Uterus (tissue), 4 donors: ENCODE measurements around the gene COL23A1. TPM values are rescaled to one million over a fixed set of nuclear protein-coding genes. Genes with fewer than 3 reads are reported as not detected.
"Not testable (repeated sequence)": the region's sequence is repeated elsewhere in the genome, so short reads cannot be mapped to it uniquely, and the experiment has no call there.

Source experiments
- DNase-seq, 2 donors: peaks; one replicate each; pipeline ENCODE4 v3.0.0-alpha.2; 2019 to 2020
- H3K27ac ChIP-seq, 2 donors: fragments of 200-600 bp; sonication (generic); 1 replicate in 1 of 2; 2 replicates in 1 of 2; pipeline ENCODE4 v1.5.1; 2016 to 2018
- H3K27me3 ChIP-seq, 2 donors: fragments of 200-600 bp; sonication (generic); one replicate each; pipeline ENCODE4 v1.5.1; 2018 to 2019; ENCODE audit warnings: control low read depth in 1 of 2
- H3K36me3 ChIP-seq, 2 donors: fragments of 200-600 bp; sonication (generic); one replicate each; pipeline ENCODE4 v1.5.1; 2019; ENCODE audit warnings: control low read depth in 1 of 2
- H3K4me1 ChIP-seq, 2 donors: fragments of 200-600 bp; sonication (generic); one replicate each; pipeline ENCODE4 v1.5.1; 2018 to 2019; ENCODE audit warnings: control low read depth in 1 of 2
- H3K4me3 ChIP-seq, 2 donors: fragments of 200-600 bp; sonication (generic); 1 replicate in 1 of 2; 2 replicates in 1 of 2; pipeline ENCODE4 v1.5.1; 2018 to 2019; ENCODE audit warnings: mild to moderate bottlenecking in 1 of 2
- H3K9me3 ChIP-seq, 2 donors: fragments of 200-600 bp; sonication (generic); one replicate each; pipeline ENCODE4 v1.5.1; 2019; ENCODE audit warnings: control low read depth in 1 of 2
- CTCF ChIP-seq, 4 experiments: fragments of 200-600 bp in 2 of 4; fragments of 450-650 bp in 2 of 4; sonication (generic) in 2 of 4; IDR thresholded peaks; one replicate each; pipeline ENCODE4 v1.5.1; 2016 to 2019; ENCODE audit warnings: antibody characterized with exemption in 4 of 4, mild to moderate bottlenecking in 2 of 4, moderate library complexity in 1 of 4
- POLR2A ChIP-seq, 2 donors: fragments of 450-650 bp; IDR thresholded peaks; one replicate each; pipeline ENCODE4 v1.6.1; 2016; ENCODE audit warnings: antibody characterized with exemption in 2 of 2, mild to moderate bottlenecking in 1 of 2, moderate library complexity in 1 of 2
- intact Hi-C: fragments of 100-400 bp; cut with DNase I; formaldehyde crosslinking; loops from one replicate; pipeline ENCODE4 v1.15.1; 2023; ENCODE audit warnings: low total_unique reads
- total RNA-seq, 4 donors: library from RNA; depleted of rRNA in 3 of 4; stranded (reverse); fragments of >200 nt in 3 of 4; gene quantifications; one replicate each; pipeline versions ENCODE4 v1.1.0 to v1.2.4, GENCODE V29; 2014 to 2023
- donor health status: DM: yes; HTN: yes; CAD: no.

Gene COL23A1
- total RNA-seq, 4 donors from 2014 or later = 0.85 to 7.6 (median 2.0) TPM; not detected in 1

DNA sequence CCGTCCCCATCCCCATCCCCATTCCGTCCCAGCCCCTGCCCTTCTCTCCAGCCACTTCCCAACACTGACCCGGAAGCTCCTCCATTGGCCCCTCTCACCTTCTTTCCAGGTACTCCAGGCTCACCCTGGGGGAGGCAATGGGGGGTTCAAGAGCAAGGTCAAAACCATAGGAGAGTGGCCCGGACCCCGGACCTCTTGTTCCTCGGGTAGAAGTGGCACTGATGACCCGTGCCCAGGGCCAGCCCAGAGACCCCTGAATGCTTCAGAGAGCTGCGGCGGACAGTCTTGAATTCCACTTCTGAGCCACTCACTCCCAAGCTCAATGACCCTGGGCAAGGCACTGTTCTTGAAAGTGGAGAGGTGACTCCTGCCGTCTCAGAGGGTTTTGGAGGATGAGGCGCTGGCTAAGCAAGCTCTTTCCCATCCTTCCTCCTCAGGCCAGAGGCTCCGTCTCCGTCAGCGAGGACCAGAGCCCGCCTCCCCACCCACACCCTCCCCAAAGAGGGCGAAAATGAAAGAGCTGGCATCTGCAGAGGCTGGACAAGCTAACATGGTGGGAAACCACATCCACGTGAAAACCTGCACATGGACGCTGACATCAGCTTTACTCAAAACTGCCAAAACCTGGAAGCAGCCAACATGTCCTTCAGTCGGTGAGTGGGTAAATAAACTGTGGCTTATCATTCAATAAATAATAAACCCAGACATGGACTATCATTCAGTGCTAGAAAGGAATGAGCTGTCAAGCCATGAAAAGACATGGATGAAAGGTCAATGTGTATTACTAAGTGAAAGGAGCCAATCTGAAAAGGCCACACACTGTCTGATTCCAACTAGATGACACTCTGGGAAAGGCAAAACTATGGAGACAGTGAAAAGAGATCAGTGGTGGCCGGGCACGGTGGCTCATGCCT is 330.3 kb downstream of the COL23A1 start:
- Histone ChIP-seq H3K36me3 (no peaks in the 10 kb centered on the region), H3K9me3 (no peaks in the 10 kb centered on the region), H3K4me1 (no peaks in the 10 kb centered on the region), H3K27ac (no peak overlapping the region), H3K27me3 (no peaks in the 10 kb centered on the region), H3K4me3 (no peak overlapping the region)
- intact Hi-C loops = no loop called here
- TF ChIP-seq CTCF (IDR thresholded peaks at IDR 0.05) = no peak
- no peak for DNase-seq

GRCh38 chr5:178257650-178258049 is 332.5 kb downstream of the COL23A1 start:
- no peaks in the 10 kb centered on the region for H3K27me3 ChIP-seq

GRCh38 chr5:178256746-178257145 is 333.4 kb downstream of the COL23A1 start:
- H3K9me3 ChIP-seq = no peaks in the 10 kb centered on the region
- no peak overlapping the region for H3K27ac ChIP-seq

More at GRCh38 chr5:178257650-178258049, 332.5 kb downstream of the COL23A1 start:
- no peak for TF ChIP-seq POLR2A (IDR thresholded peaks at IDR 0.05)
- TF ChIP-seq CTCF (IDR thresholded peaks at IDR 0.05) = no peak
- no peak overlapping the region for H3K4me3 ChIP-seq
- H3K27ac ChIP-seq = no peak overlapping the region
- intact Hi-C loops = no loop called here
- no peaks in the 10 kb centered on the region for H3K36me3 ChIP-seq
- H3K9me3 ChIP-seq = no peaks in the 10 kb centered on the region
- no peak for DNase-seq
- no peaks in the 10 kb centered on the region for H3K4me1 ChIP-seq

DNA sequence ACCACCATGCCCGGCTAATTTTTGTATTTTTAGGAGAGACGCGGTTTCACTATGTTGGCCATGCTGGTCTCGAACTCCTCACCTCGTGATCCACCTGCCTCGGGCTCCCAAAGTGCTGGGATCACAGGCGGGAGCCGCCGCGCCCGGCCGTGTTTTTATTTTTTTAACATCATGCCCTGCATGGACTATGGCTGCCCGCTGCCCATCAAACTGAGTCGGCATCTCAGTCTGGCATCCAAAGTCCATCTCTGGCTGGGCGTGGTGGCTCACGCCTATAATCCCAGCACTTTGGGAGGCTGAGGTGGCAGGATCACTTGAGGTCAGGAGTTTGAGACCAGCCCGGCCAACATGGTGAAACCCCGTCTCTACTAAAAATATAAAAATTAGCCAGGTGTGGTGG is 336.6 kb downstream of the COL23A1 start:
- intact Hi-C loops, H3K4me1 ChIP-seq, H3K9me3 ChIP-seq, DNase-seq, H3K36me3 ChIP-seq, H3K4me3 ChIP-seq, H3K27ac ChIP-seq, H3K27me3 ChIP-seq: not testable (repeated sequence)

More at GRCh38 chr5:178256746-178257145, 333.4 kb downstream of the COL23A1 start:
- TF ChIP-seq CTCF (IDR thresholded peaks at IDR 0.05) = no peak
- TF ChIP-seq POLR2A (IDR thresholded peaks at IDR 0.05) = no peak
- no peaks in the 10 kb centered on the region for H3K36me3 ChIP-seq
- no peaks in the 10 kb centered on the region for H3K4me1 ChIP-seq
- DNase-seq = no peak
- no peak overlapping the region for H3K4me3 ChIP-seq
- intact Hi-C loops = no loop called here
- H3K27me3 ChIP-seq = no peaks in the 10 kb centered on the region

DNA sequence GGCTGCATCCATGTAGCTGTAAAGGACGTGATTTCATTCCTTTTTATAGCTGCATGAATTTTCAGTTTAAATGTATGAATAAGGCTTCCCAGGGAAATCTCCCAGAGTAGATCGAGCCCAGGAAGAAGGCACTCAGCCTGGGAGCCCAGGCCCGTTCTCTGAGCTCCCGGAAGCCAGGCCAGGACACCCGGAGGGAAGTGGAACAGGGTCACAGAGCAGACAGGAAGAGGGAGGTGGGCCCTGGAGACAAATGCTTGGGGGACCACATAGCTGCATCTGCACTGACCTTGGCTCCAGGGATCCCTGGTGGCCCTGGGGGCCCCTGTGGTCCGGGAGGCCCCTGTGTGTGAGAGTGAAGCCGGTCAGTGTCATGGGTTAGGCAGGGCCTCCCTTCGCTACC is 337.9 kb downstream of the COL23A1 start:
- H3K36me3 ChIP-seq = no peaks in the 10 kb centered on the region
- H3K9me3 ChIP-seq = no peaks in the 10 kb centered on the region
- H3K27ac ChIP-seq = no peak overlapping the region
- no peaks in the 10 kb centered on the region for H3K27me3 ChIP-seq
- no peaks in the 10 kb centered on the region for H3K4me1 ChIP-seq
- H3K4me3 ChIP-seq = no peak overlapping the region
- TF ChIP-seq POLR2A (IDR thresholded peaks at IDR 0.05) (no peak), CTCF (IDR thresholded peaks at IDR 0.05) (no peak)
- intact Hi-C loops = no loop called here
- no peak for DNase-seq
